Measurements from ENCODE around the gene RPP40. TPM values are rescaled to one million over a fixed set of nuclear protein-coding genes. Genes with fewer than 3 reads are reported as not detected.
A peak's percentile ranks its signal among the peaks of the same experiment; 100 is the strongest.

Gene RPP40, protein sequence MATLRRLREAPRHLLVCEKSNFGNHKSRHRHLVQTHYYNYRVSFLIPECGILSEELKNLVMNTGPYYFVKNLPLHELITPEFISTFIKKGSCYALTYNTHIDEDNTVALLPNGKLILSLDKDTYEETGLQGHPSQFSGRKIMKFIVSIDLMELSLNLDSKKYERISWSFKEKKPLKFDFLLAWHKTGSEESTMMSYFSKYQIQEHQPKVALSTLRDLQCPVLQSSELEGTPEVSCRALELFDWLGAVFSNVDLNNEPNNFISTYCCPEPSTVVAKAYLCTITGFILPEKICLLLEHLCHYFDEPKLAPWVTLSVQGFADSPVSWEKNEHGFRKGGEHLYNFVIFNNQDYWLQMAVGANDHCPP
- total RNA-seq: 1 to 10 TPM; 8.4 to 9.0 TPM
- polyA plus RNA-seq (2013, experiment 1 of 2): 17.7 TPM
- polyA plus RNA-seq (2013, experiment 2 of 2): 15.2 TPM
- long read RNA-seq, experiment 1, transcript RPP40-202 (8 exons, 1,483 nt): major isoform, 7 of 8 reads
- long read RNA-seq, experiment 1, partial matches to known transcripts: 0 of 8 reads
- long read RNA-seq, experiment 1, other reads (novel, unspliced or antisense): 1 of 8 reads
- long read RNA-seq, experiment 2, transcript RPP40-202 (8 exons, 1,483 nt): major isoform, 8 of 13 reads
- long read RNA-seq, experiment 2, partial matches to known transcripts: 0 of 13 reads
- long read RNA-seq, experiment 2, other reads (novel, unspliced or antisense): 1 of 13 reads
- long read RNA-seq, experiment 3, transcript RPP40-202 (8 exons, 1,483 nt): major isoform, 25 of 35 reads
- long read RNA-seq, experiment 3, partial matches to known transcripts: 0 of 35 reads
- long read RNA-seq, experiment 3, other reads (novel, unspliced or antisense): 4 of 35 reads
- long read RNA-seq, experiment 4, transcript RPP40-202 (8 exons, 1,483 nt): major isoform, 33 of 48 reads
- long read RNA-seq, experiment 4, partial matches to known transcripts: 2 of 48 reads
- long read RNA-seq, experiment 4, other reads (novel, unspliced or antisense): 4 of 48 reads

DNA sequence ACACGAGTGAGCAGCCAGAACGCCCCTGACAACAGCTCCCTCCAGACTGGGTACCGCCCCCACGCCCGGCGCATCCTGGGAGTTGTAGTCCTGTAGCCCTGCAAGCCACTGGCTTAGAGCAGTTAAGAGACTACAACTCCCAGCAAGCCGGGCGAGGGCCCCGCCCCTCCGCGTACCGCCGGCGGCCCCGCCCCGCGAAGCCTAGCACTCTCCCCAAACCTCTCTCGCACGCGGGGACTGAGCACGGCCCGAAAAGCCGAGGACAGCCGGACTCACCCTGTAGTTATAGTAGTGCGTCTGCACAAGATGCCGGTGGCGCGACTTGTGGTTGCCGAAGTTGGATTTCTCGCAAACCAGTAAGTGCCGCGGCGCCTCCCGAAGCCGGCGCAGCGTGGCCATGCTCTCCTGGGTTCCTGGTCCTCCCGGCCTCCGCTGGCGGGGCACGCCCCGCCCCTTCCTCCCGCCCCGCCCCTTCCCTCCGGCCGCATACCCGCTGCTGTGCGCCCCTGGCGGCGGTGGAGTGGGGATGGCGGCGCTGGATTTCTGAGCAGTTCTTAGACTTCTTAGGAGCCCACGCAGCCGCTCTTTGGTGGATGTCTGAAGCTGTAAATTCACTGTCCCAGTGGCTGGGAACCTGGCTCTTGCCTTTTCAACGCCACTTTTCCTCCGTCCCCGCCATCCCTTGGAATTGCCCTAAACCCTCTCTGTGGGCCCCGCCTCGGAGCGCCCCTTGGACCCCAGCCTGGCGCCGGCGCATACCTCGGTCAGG, at the start of gene RPP40:
Gene RPP40 (minus strand): TSS at position 434 of the 769 bp plus-strand sequence. CDS start 35 bp downstream, at position 399.
- Mint-ChIP-seq H3K36me3 (ENCODE audit: low read depth) (peaks cover 18% of the 10 kb centered on the region), H3K27ac (peak within 1 kb of the TSS; percentile 94), H3K27me3 (ENCODE audit: insufficient read depth) (no peaks in the 10 kb centered on the region), H3K4me3 (peak within 1 kb of the TSS; percentile 85), H3K9me3 (no peaks in the 10 kb centered on the region), H3K4me1 (peaks cover 3% of the 10 kb centered on the region)
- no peaks in the 10 kb centered on the region for H3K9me3 ChIP-seq (ENCODE audit: control insufficient read depth, low read length)
- peak within 1 kb of the TSS; percentile 89 for H3K4me3 ChIP-seq (ENCODE audit: low read length)
- DNase-seq: peak; percentile 99
- H3K4me1 ChIP-seq (ENCODE audit: control insufficient read depth, insufficient read depth, low read length): no peaks in the 10 kb centered on the region
- H3K36me3 ChIP-seq (ENCODE audit: control insufficient read depth, insufficient read depth, low read length): peaks cover 14% of the 10 kb centered on the region
- no peaks in the 10 kb centered on the region for H3K27me3 ChIP-seq (ENCODE audit: control insufficient read depth, insufficient read depth, low read length, poor library complexity, severe bottlenecking)
- peak within 1 kb of the TSS; percentile 60 for H3K27ac ChIP-seq (ENCODE audit: low read depth, low read length)
- 1 to 3% methylated on average over 20 to 64 of the region's 64 CpGs for WGBS, 2 experiments (ENCODE audit: insufficient coverage in 1 of 2, insufficient read length in 1 of 2)
- TF ChIP-seq, protein P1, sequence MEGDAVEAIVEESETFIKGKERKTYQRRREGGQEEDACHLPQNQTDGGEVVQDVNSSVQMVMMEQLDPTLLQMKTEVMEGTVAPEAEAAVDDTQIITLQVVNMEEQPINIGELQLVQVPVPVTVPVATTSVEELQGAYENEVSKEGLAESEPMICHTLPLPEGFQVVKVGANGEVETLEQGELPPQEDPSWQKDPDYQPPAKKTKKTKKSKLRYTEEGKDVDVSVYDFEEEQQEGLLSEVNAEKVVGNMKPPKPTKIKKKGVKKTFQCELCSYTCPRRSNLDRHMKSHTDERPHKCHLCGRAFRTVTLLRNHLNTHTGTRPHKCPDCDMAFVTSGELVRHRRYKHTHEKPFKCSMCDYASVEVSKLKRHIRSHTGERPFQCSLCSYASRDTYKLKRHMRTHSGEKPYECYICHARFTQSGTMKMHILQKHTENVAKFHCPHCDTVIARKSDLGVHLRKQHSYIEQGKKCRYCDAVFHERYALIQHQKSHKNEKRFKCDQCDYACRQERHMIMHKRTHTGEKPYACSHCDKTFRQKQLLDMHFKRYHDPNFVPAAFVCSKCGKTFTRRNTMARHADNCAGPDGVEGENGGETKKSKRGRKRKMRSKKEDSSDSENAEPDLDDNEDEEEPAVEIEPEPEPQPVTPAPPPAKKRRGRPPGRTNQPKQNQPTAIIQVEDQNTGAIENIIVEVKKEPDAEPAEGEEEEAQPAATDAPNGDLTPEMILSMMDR (conservative IDR thresholded peaks at IDR 0.05): peak; percentile 89
- H3K9ac ChIP-seq (ENCODE audit: extremely low read depth, low read length, poor library complexity, severe bottlenecking): peak within 1 kb of the TSS; percentile 16

DNA sequence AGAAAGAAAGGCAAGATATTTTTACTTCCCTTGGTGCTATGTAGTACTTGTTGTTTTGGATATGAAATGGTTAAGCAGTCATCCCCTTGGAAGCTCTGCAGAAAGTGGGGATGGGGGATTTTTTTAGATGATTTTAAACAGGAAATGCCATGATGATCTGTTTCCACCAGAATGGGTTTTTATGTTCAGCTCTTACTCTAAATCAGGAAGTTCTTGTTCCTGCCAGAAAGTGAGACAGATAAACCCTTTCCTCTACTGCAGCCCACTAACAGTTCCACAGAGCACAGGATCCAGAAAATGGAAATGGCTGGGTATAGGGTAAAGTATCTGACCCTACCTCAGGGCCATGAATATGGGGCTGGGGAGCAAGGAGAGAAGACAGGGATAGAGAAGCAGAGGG, 49.2 kb upstream of the RPP40 start:
- Histone ChIP-seq H3K4me3 (ENCODE audit: low read length) (no peak overlapping the region), H3K9me3 (ENCODE audit: control insufficient read depth, low read length) (peaks cover 17% of the 10 kb centered on the region), H3K27me3 (ENCODE audit: control insufficient read depth, insufficient read depth, low read length, poor library complexity, severe bottlenecking) (no peaks in the 10 kb centered on the region), H3K4me1 (ENCODE audit: control insufficient read depth, insufficient read depth, low read length) (no peaks in the 10 kb centered on the region), H3K27ac (ENCODE audit: low read depth, low read length) (no peak overlapping the region), H3K36me3 (ENCODE audit: control insufficient read depth, insufficient read depth, low read length) (no peaks in the 10 kb centered on the region), H3K9ac (ENCODE audit: extremely low read depth, low read length, poor library complexity, severe bottlenecking) (no peak overlapping the region)
- Mint-ChIP-seq H3K36me3 (ENCODE audit: low read depth) (no peaks in the 10 kb centered on the region), H3K4me1 (no peaks in the 10 kb centered on the region), H3K27ac (no peak overlapping the region), H3K4me3 (no peak overlapping the region), H3K9me3 (peaks cover 19% of the 10 kb centered on the region), H3K27me3 (ENCODE audit: insufficient read depth) (no peaks in the 10 kb centered on the region)
- TF ChIP-seq, protein P1 (conservative IDR thresholded peaks at IDR 0.05): no peak
- no peak for DNase-seq

DNA sequence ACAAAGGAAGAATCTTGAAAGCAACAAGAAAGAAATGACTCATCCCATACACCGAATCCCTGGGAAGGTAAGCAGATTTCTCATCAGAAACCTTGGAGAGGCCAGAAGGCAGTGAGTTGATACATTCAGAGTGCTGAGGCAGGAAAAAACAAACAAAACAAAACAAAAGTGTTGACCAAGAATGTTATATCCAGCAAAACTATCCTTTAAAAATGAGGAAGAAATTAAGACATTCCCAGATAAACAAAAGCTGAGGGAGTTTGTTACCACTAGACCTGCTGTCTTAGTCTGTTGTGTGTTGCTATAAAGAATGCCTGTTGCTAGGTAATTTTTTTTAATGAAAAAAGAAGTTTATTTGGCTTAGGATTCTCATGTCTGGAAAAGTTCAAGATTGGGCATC, 47.6 kb upstream of the RPP40 start:
- H3K27me3 Mint-ChIP-seq (ENCODE audit: insufficient read depth): no peaks in the 10 kb centered on the region
- WGBS, 2 experiments (ENCODE audit: insufficient coverage in 1 of 2, insufficient read length in 1 of 2): 92% methylated on average over 1 of the region's 1 CpG; no CpG with 5 or more reads in 1 of the 2 experiments
- no peak overlapping the region for H3K4me3 ChIP-seq (ENCODE audit: low read length)
- no peak overlapping the region for H3K9ac ChIP-seq (ENCODE audit: extremely low read depth, low read length, poor library complexity, severe bottlenecking)
- no peaks in the 10 kb centered on the region for H3K27me3 ChIP-seq (ENCODE audit: control insufficient read depth, insufficient read depth, low read length, poor library complexity, severe bottlenecking)
- H3K9me3 Mint-ChIP-seq: peaks cover 19% of the 10 kb centered on the region
- no peaks in the 10 kb centered on the region for H3K36me3 ChIP-seq (ENCODE audit: control insufficient read depth, insufficient read depth, low read length)
- H3K4me1 Mint-ChIP-seq: no peaks in the 10 kb centered on the region
- peaks cover 17% of the 10 kb centered on the region for H3K9me3 ChIP-seq (ENCODE audit: control insufficient read depth, low read length)
- H3K4me1 ChIP-seq (ENCODE audit: control insufficient read depth, insufficient read depth, low read length): no peaks in the 10 kb centered on the region
- no peak overlapping the region for H3K27ac Mint-ChIP-seq
- no peak for DNase-seq
- no peak overlapping the region for H3K4me3 Mint-ChIP-seq
- H3K36me3 Mint-ChIP-seq (ENCODE audit: low read depth): no peaks in the 10 kb centered on the region
- H3K27ac ChIP-seq (ENCODE audit: low read depth, low read length): no peak overlapping the region
- TF ChIP-seq, protein P1 (conservative IDR thresholded peaks at IDR 0.05): no peak
